ENCODE measurements around the gene ZNF234. TPM values are rescaled to one million over a fixed set of nuclear protein-coding genes. Genes with fewer than 3 reads are reported as not detected.

ZNF234 gene
- total and polyA plus RNA-seq, 8 donors = 2.0 to 7.2 (median 3.7) TPM

- H3K9me3 ChIP-seq = no peaks in the 10 kb centered on the region
- H3K4me1 ChIP-seq = peaks cover 0 to 5% (median 0%) of the 10 kb centered on the region in 3 donors
- H3K36me3 ChIP-seq = no peaks in the 10 kb centered on the region
- FAIRE-seq (peak; percentile 74), DNase-seq (peak; percentile 81 to 92 (median 86)), ATAC-seq (peak; percentile 93 to 98 (median 97))
- no peaks in the 10 kb centered on the region for H3K27me3 ChIP-seq
- no peak for TF ChIP-seq CTCF (IDR thresholded peaks at IDR 0.05)
- intact Hi-C loops (cut with DNase I) = no loop called here
- WGBS, 2 donors = 4% methylated on average over 26 of the region's 26 CpGs
- peak overlapping the region; percentile 47 to 66 (median 55) for H3K4me3 ChIP-seq
- peak overlapping the region; percentile 12 to 84 (median 68) for H3K27ac ChIP-seq
Measured at GRCh38 chr19:44207126-44207803, 65.9 kb downstream of the ZNF234 start.

Other genes with a start within 250 kb of the ZNF234 start
- 1 to 10 TPM; 2.7 to 8.7 (median 4.4) TPM for gene ZNF45, start 206.3 kb upstream of the ZNF234 start, total RNA-seq
- 1 to 10 TPM; 2.3 to 5.1 TPM for gene ZNF45, start 206.3 kb upstream of the ZNF234 start, polyA plus RNA-seq
- gene ZNF221, start 190.3 kb upstream of the ZNF234 start, total RNA-seq = 1 to 10 TPM in 5 of 6 donors, under 1 TPM in 1; 0.98 to 3.9 (median 1.5) TPM
- gene ZNF221, start 190.3 kb upstream of the ZNF234 start, polyA plus RNA-seq = 1 to 10 TPM in 1 of 2 donors, under 1 TPM in 1; 0.65 to 1.3 TPM
- gene ZNF155, start 157.4 kb upstream of the ZNF234 start, total RNA-seq = 1 to 10 TPM; 1.2 to 5.2 (median 2.9) TPM
- 1 to 10 TPM; 2.9 to 7.3 TPM for gene ZNF155, start 157.4 kb upstream of the ZNF234 start, polyA plus RNA-seq
- 1 to 10 TPM in 5 of 6 donors, under 1 TPM in 1; 0.79 to 2.9 (median 2.0) TPM for gene ZNF230, start 138.6 kb upstream of the ZNF234 start, total RNA-seq
- gene ZNF230, start 138.6 kb upstream of the ZNF234 start, polyA plus RNA-seq = 1 to 10 TPM in 1 of 2 donors, under 1 TPM in 1; 0.84 to 1.9 TPM
- gene ZNF222, start 116.2 kb upstream of the ZNF234 start, total RNA-seq = 1 to 10 TPM; 1.2 to 1.7 (median 1.5) TPM
- 1 to 10 TPM; 1.3 to 3.6 TPM for gene ZNF222, start 116.2 kb upstream of the ZNF234 start, polyA plus RNA-seq
- gene ZNF223, start 89.5 kb upstream of the ZNF234 start, total RNA-seq = 1 to 10 TPM in 5 of 6 donors, under 1 TPM in 1; 0.95 to 4.7 (median 1.7) TPM
- gene ZNF223, start 89.5 kb upstream of the ZNF234 start, polyA plus RNA-seq = 1 to 10 TPM; 2.5 to 4.4 TPM
- gene ZNF284, start 69.4 kb upstream of the ZNF234 start, total RNA-seq = 1 to 10 TPM in 1 of 6 donors, under 1 TPM in 5; 0.42 to 1.9 (median 0.85) TPM
- gene ZNF284, start 69.4 kb upstream of the ZNF234 start, polyA plus RNA-seq = under 1 TPM; 0.53 to 0.92 TPM
- 10 to 100 TPM in 4 of 6 donors, 1 to 10 TPM in 2; 5.4 to 16.4 (median 10.2) TPM for gene ZNF224, start 47.2 kb upstream of the ZNF234 start, total RNA-seq
- gene ZNF224, start 47.2 kb upstream of the ZNF234 start, polyA plus RNA-seq = 10 to 100 TPM; 11.9 to 22.6 TPM
- 1 to 10 TPM; 1.5 to 3.9 (median 1.8) TPM for gene ZNF225, start 28.2 kb upstream of the ZNF234 start, total RNA-seq
- gene ZNF225, start 28.2 kb upstream of the ZNF234 start, polyA plus RNA-seq = 1 to 10 TPM; 1.0 to 1.8 TPM
- 10 to 100 TPM in 1 of 6 donors, 1 to 10 TPM in 5; 4.8 to 11.7 (median 6.2) TPM for gene ZNF226, start 23.5 kb downstream of the ZNF234 start, total RNA-seq
- 10 to 100 TPM in 1 of 2 donors, 1 to 10 TPM in 1; 5.7 to 12.8 TPM for gene ZNF226, start 23.5 kb downstream of the ZNF234 start, polyA plus RNA-seq
- gene ZNF227, start 71.0 kb downstream of the ZNF234 start, total RNA-seq = 1 to 10 TPM; 6.3 to 9.7 (median 8.6) TPM
- 1 to 10 TPM; 2.9 to 4.2 TPM for gene ZNF227, start 71.0 kb downstream of the ZNF234 start, polyA plus RNA-seq
- under 1 TPM; 0.20 to 0.75 (median 0.30) TPM for gene ZNF233, start 118.3 kb downstream of the ZNF234 start, total RNA-seq
- under 1 TPM; 0.30 to 0.49 TPM for gene ZNF233, start 118.3 kb downstream of the ZNF234 start, polyA plus RNA-seq
- gene ZNF235, start 163.5 kb downstream of the ZNF234 start, total RNA-seq = 1 to 10 TPM in 5 of 6 donors, under 1 TPM in 1; 0.82 to 3.7 (median 1.5) TPM
- 1 to 10 TPM; 1.5 to 1.9 TPM for gene ZNF235, start 163.5 kb downstream of the ZNF234 start, polyA plus RNA-seq
- 1 to 10 TPM; 1.6 to 4.4 (median 2.5) TPM for gene ZNF112, start 215.1 kb downstream of the ZNF234 start, total RNA-seq
- gene ZNF112, start 215.1 kb downstream of the ZNF234 start, polyA plus RNA-seq = 1 to 10 TPM in 1 of 2 donors, under 1 TPM in 1; 0.99 to 2.8 TPM

Data from pancreas (tissue), 10 donors.